Neural progenitor cell (in vitro differentiated cells): Measurements from ENCODE around the gene RAB6B. TPM values are rescaled to one million over a fixed set of nuclear protein-coding genes. Genes with fewer than 3 reads are reported as not detected.

Experiments used
- DNase-seq: peaks from one replicate; pipeline ENCODE4 v3.0.0-alpha.2; 2016; ENCODE audit warnings: low spot score
- H2AFZ ChIP-seq: fragments of 200-600 bp; sonication (generic); replicated peaks from 2 replicates; pipeline ENCODE4 v1.6.1; 2016; ENCODE audit warnings: antibody characterized with exemption
- H3F3A ChIP-seq: fragments of 200-600 bp; sonication (generic); 2 replicates; pipeline ENCODE4 v1.6.1; 2016; ENCODE audit warnings: antibody characterized with exemption, low read depth
- H3K27ac ChIP-seq: fragments of 200-600 bp; sonication (generic); 2 replicates; pipeline ENCODE4 v1.5.1; 2016; ENCODE audit warnings: mild to moderate bottlenecking
- H3K27me3 ChIP-seq: fragments of 200-600 bp; sonication (generic); 2 replicates; pipeline ENCODE4 v1.6.1; 2016; ENCODE audit warnings: mild to moderate bottlenecking, moderate library complexity
- H3K36me3 ChIP-seq: fragments of 200-600 bp; sonication (generic); 2 replicates; pipeline ENCODE4 v1.5.1; 2016
- H3K4me1 ChIP-seq: fragments of 200-600 bp; sonication (generic); 2 replicates; pipeline ENCODE4 v1.6.1; 2016; ENCODE audit warnings: mixed run types
- H3K4me2 ChIP-seq: fragments of 200-600 bp; sonication (generic); 2 replicates; pipeline ENCODE4 v1.6.1; 2016
- H3K4me3 ChIP-seq: fragments of 200-600 bp; sonication (generic); 2 replicates; pipeline ENCODE4 v1.5.1; 2016
- H3K79me2 ChIP-seq: fragments of 200-600 bp; sonication (generic); 2 replicates; pipeline ENCODE4 v1.6.1; 2016; ENCODE audit warnings: low read depth
- H3K9ac ChIP-seq: fragments of 200-600 bp; sonication (generic); 2 replicates; pipeline ENCODE4 v1.6.1; 2016
- H3K9me3 ChIP-seq: fragments of 200-600 bp; sonication (generic); 2 replicates; pipeline ENCODE4 v1.5.1; 2016; ENCODE audit warnings: low read depth
- H4K20me1 ChIP-seq: fragments of 200-600 bp; sonication (generic); 2 replicates; pipeline ENCODE4 v1.6.1; 2016; ENCODE audit warnings: low read depth
- H3K27ac Mint-ChIP-seq: 3 replicates; pipeline ENCODE4 v1.8.0; 2021; ENCODE audit warnings: mixed read lengths
- H3K27me3 Mint-ChIP-seq: 2 replicates; pipeline ENCODE4 v1.8.0; 2022; ENCODE audit warnings: low read depth, mild to moderate bottlenecking, inconsistent platforms, moderate library complexity, mixed read lengths; ENCODE audit not compliant: insufficient read depth
- H3K36me3 Mint-ChIP-seq: 3 replicates; pipeline ENCODE4 v1.8.0; 2021; ENCODE audit warnings: mixed read lengths
- H3K4me1 Mint-ChIP-seq: 3 replicates; pipeline ENCODE4 v1.8.0; 2021; ENCODE audit warnings: mixed read lengths
- H3K4me3 Mint-ChIP-seq: 3 replicates; pipeline ENCODE4 v1.8.0; 2021; ENCODE audit warnings: mild to moderate bottlenecking, moderate library complexity, mixed read lengths
- H3K9me3 Mint-ChIP-seq: 3 replicates; pipeline ENCODE4 v1.8.0; 2020; ENCODE audit warnings: mixed read lengths
- EZH2 ChIP-seq: fragments of 200-600 bp; sonication (generic); IDR thresholded peaks from 2 replicates; pipeline ENCODE4 v1.6.1; 2017; ENCODE audit warnings: antibody characterized with exemption, mild to moderate bottlenecking, moderate library complexity
- EZH2phosphoT487 ChIP-seq: fragments of 200-600 bp; sonication (generic); IDR thresholded peaks from 2 replicates; pipeline ENCODE4 v1.6.1; 2017; ENCODE audit warnings: antibody characterized with exemption
- total RNA-seq: library from RNA; depleted of rRNA; stranded (reverse); fragments of >200 nt; gene quantifications from 2 replicates; pipeline ENCODE4 v1.2.3, GENCODE V29; 2015; ENCODE audit warnings: low replicate concordance
- TF ChIP-seq, protein P1 (sequence below): fragments of 200-600 bp; sonication (generic); IDR thresholded peaks from 2 replicates; pipeline ENCODE4 v1.5.1; 2017; ENCODE audit warnings: antibody characterized with exemption, mild to moderate bottlenecking

Gene RAB6B
- total RNA-seq, 1 donor from 2014 or later, result 7.7 TPM

- Histone ChIP-seq H3K4me3 (peak overlapping the region; percentile 97), H3K4me1 (peaks cover 23% of the 10 kb centered on the region), H3K9me3 (no peaks in the 10 kb centered on the region), H2AFZ (no peak overlapping the region), H3K36me3 (no peaks in the 10 kb centered on the region), H3K27ac (no peak overlapping the region), H3K9ac (no peak overlapping the region), H3K79me2 (peaks cover 7% of the 10 kb centered on the region), H3K27me3 (peaks cover 57% of the 10 kb centered on the region), H3K4me2 (peak overlapping the region; percentile 88), H3F3A (no peaks in the 10 kb centered on the region), H4K20me1 (peaks cover 14% of the 10 kb centered on the region)
- H3K9me3 Mint-ChIP-seq, result no peaks in the 10 kb centered on the region
- no peak for DNase-seq
- peaks cover 29% of the 10 kb centered on the region for H3K27me3 Mint-ChIP-seq
- H3K4me3 Mint-ChIP-seq, result peak overlapping the region; percentile 80
- no peak overlapping the region for H3K27ac Mint-ChIP-seq
- TF ChIP-seq EZH2phosphoT487, result no peak
- TF ChIP-seq, protein P1, sequence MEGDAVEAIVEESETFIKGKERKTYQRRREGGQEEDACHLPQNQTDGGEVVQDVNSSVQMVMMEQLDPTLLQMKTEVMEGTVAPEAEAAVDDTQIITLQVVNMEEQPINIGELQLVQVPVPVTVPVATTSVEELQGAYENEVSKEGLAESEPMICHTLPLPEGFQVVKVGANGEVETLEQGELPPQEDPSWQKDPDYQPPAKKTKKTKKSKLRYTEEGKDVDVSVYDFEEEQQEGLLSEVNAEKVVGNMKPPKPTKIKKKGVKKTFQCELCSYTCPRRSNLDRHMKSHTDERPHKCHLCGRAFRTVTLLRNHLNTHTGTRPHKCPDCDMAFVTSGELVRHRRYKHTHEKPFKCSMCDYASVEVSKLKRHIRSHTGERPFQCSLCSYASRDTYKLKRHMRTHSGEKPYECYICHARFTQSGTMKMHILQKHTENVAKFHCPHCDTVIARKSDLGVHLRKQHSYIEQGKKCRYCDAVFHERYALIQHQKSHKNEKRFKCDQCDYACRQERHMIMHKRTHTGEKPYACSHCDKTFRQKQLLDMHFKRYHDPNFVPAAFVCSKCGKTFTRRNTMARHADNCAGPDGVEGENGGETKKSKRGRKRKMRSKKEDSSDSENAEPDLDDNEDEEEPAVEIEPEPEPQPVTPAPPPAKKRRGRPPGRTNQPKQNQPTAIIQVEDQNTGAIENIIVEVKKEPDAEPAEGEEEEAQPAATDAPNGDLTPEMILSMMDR, result no peak
- no peak for TF ChIP-seq EZH2
- peaks cover 25% of the 10 kb centered on the region for H3K4me1 Mint-ChIP-seq
- no peaks in the 10 kb centered on the region for H3K36me3 Mint-ChIP-seq
Measured at GRCh38 chr3:133893683-133894352, 1.9 kb downstream of the RAB6B start.

GRCh38 chr3:133892541-133893231 is 3.0 kb downstream of the RAB6B start:
- Mint-ChIP-seq H3K4me1 (peaks cover 36% of the 10 kb centered on the region), H3K9me3 (no peaks in the 10 kb centered on the region), H3K4me3 (no peak overlapping the region), H3K27me3 (peaks cover 26% of the 10 kb centered on the region), H3K36me3 (no peaks in the 10 kb centered on the region), H3K27ac (peak overlapping the region; percentile 66)
- Histone ChIP-seq H3K36me3 (no peaks in the 10 kb centered on the region), H3F3A (no peaks in the 10 kb centered on the region), H3K27ac (no peak overlapping the region), H3K4me2 (no peak overlapping the region), H3K9me3 (no peaks in the 10 kb centered on the region), H3K27me3 (peaks cover 46% of the 10 kb centered on the region), H2AFZ (no peak overlapping the region), H3K4me1 (peaks cover 32% of the 10 kb centered on the region), H3K4me3 (no peak overlapping the region), H4K20me1 (peaks cover 14% of the 10 kb centered on the region), H3K9ac (no peak overlapping the region), H3K79me2 (peaks cover 7% of the 10 kb centered on the region)
- DNase-seq, result no peak
- TF ChIP-seq, protein P1, result no peak

DNA sequence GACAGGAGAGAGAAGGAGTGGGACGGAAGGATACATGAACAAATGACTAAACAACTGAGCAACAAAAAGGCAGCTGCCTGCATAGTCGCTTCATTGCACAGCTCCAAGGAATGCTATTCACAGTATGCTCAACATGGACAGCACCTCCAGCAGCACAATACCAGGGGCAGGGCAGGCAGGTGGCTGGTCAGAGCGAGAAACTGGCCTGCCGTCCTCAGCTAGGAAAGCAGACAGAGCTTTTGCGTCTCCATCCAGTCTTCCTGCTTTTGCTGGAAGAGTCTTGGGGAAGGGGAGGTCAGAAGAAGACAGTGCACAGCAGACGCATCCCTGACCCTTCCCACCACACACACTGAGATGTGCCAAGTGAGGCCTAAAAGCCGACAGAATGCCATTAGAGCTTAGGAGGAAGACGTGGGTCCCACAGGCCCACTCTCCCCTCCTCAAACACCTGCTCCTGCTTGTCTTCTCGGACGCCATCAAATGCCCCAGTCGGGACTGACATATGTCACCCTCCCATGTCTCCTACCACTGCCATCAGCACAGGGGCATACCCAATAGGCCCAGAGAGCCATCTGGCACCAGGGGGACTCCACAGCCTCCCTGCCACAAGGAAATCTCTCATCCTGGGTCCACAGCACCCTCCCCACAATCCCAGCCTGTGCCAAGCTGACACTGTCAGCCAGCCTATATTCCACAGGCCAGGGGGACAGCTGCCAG is 3.9 kb downstream of the RAB6B start:
- peaks cover 24% of the 10 kb centered on the region for H3K27me3 Mint-ChIP-seq
- H3K36me3 ChIP-seq, result no peaks in the 10 kb centered on the region
- H3K27ac ChIP-seq, result no peak overlapping the region
- H3F3A ChIP-seq, result peaks cover 4% of the 10 kb centered on the region
- H3K9me3 Mint-ChIP-seq, result no peaks in the 10 kb centered on the region
- peak; percentile 62 for DNase-seq
- H4K20me1 ChIP-seq, result peaks cover 14% of the 10 kb centered on the region
- H3K27ac Mint-ChIP-seq, result no peak overlapping the region
- no peaks in the 10 kb centered on the region for H3K36me3 Mint-ChIP-seq
- H3K9ac ChIP-seq, result no peak overlapping the region
- no peak overlapping the region for H3K4me3 Mint-ChIP-seq
- peak overlapping the region; percentile 51 for H3K4me2 ChIP-seq
- H3K4me1 ChIP-seq, result peaks cover 39% of the 10 kb centered on the region
- TF ChIP-seq EZH2, result no peak
- no peak for TF ChIP-seq EZH2phosphoT487
- TF ChIP-seq, protein P1, result no peak
- H2AFZ ChIP-seq, result no peak overlapping the region
- H3K27me3 ChIP-seq, result peaks cover 37% of the 10 kb centered on the region
- H3K9me3 ChIP-seq, result no peaks in the 10 kb centered on the region
- peaks cover 7% of the 10 kb centered on the region for H3K79me2 ChIP-seq
- H3K4me1 Mint-ChIP-seq, result peaks cover 35% of the 10 kb centered on the region
- H3K4me3 ChIP-seq, result no peak overlapping the region
